AG04450 (cell line): Measurements from ENCODE around the gene UNC5C. TPM values are rescaled to one million over a fixed set of nuclear protein-coding genes. Genes with fewer than 3 reads are reported as not detected.

Source experiments
- CTCF ChIA-PET: fragments of 300-600, 350-600 bp; formaldehyde crosslinking; extraction: SDS; loops from one replicate; lab custom pipeline; 2022; ENCODE audit warnings: antibody characterized with exemption, inconsistent platforms; lab: Charles Lee
- POLR2A ChIA-PET: fragments of 350-600 bp; formaldehyde crosslinking; extraction: SDS; loops from one replicate; lab custom pipeline; 2021; ENCODE audit warnings: antibody characterized with exemption, inconsistent platforms; lab: Yijun Ruan, JAX
- DNase-seq: peaks from one replicate; pipeline ENCODE4 v3.0.0-alpha.2; 2011; ENCODE audit warnings: low read depth, low spot score
- H3K27ac ChIP-seq: one replicate; pipeline ENCODE4 v1.5.1; 2012; ENCODE audit warnings: low read depth, low read length, control low read depth
- H3K27me3 ChIP-seq: one replicate; pipeline ENCODE4 v1.6.0; 2012; ENCODE audit warnings: low read length; ENCODE audit not compliant: control insufficient read depth, insufficient read depth
- H3K4me3 ChIP-seq: 2 replicates; pipeline ENCODE4 v1.5.1; 2011; ENCODE audit warnings: mild to moderate bottlenecking, low read depth, low read length, control low read depth
- H3K9me3 ChIP-seq: 2 replicates; pipeline ENCODE4 v1.5.1; 2012; ENCODE audit warnings: low read length; ENCODE audit not compliant: control insufficient read depth, insufficient read depth
- CTCF ChIP-seq: IDR thresholded peaks from 2 replicates; pipeline ENCODE4 v1.5.1; 2011; ENCODE audit warnings: low read depth, low read length, control low read depth, inconsistent platforms
- polyA plus RNA-seq: library from polyadenylated mRNA; depleted of rRNA; stranded (reverse); fragments of >200 nt; gene quantifications from 2 replicates; pipeline ENCODE4 v1.2.3, GENCODE V29; 2011

Gene UNC5C
- polyA plus RNA-seq, 1 experiment, result 0.07 TPM

- no peaks in the 10 kb centered on the region for H3K27me3 ChIP-seq
- no peak for DNase-seq
- no peak overlapping the region for H3K27ac ChIP-seq
- no peak overlapping the region for H3K4me3 ChIP-seq
- H3K9me3 ChIP-seq, result no peaks in the 10 kb centered on the region
- POLR2A ChIA-PET, result no interaction called here
- TF ChIP-seq CTCF, result no peak
- CTCF ChIA-PET, result no interaction called here
Measured at GRCh38 chr4:95360256-95360903, 188.4 kb downstream of the UNC5C start.

GRCh38 chr4:95358421-95358820, 190.4 kb downstream of the UNC5C start:
- POLR2A ChIA-PET, result no interaction called here
- CTCF ChIA-PET, result no interaction called here
- no peak overlapping the region for H3K4me3 ChIP-seq
- H3K27me3 ChIP-seq, result no peaks in the 10 kb centered on the region
- no peak for TF ChIP-seq CTCF
- DNase-seq, result no peak
- H3K9me3 ChIP-seq, result no peaks in the 10 kb centered on the region
- H3K27ac ChIP-seq, result no peak overlapping the region

GRCh38 chr4:95355021-95355420, 193.8 kb downstream of the UNC5C start:
- Histone ChIP-seq H3K27me3 (no peaks in the 10 kb centered on the region), H3K9me3 (no peaks in the 10 kb centered on the region), H3K27ac (no peak overlapping the region), H3K4me3 (no peak overlapping the region)
- POLR2A ChIA-PET, result no interaction called here
- no peak for TF ChIP-seq CTCF
- CTCF ChIA-PET, result no interaction called here
- DNase-seq, result no peak

GRCh38 chr4:95348418-95348817, 200.4 kb downstream of the UNC5C start:
- CTCF ChIA-PET, result no interaction called here
- Histone ChIP-seq H3K27me3 (no peaks in the 10 kb centered on the region), H3K4me3 (no peak overlapping the region), H3K9me3 (no peaks in the 10 kb centered on the region), H3K27ac (no peak overlapping the region)
- POLR2A ChIA-PET, result no interaction called here
- DNase-seq, result no peak
- no peak for TF ChIP-seq CTCF

- CTCF ChIA-PET, result no interaction called here
- DNase-seq, result no peak
- no peak for TF ChIP-seq CTCF
Measured at GRCh38 chr4:95343235-95343634, 205.5 kb downstream of the UNC5C start.

More at GRCh38 chr4:95343235-95343634, 205.5 kb downstream of the UNC5C start:
- Histone ChIP-seq H3K27me3 (no peaks in the 10 kb centered on the region), H3K4me3 (no peak overlapping the region), H3K27ac (no peak overlapping the region), H3K9me3 (no peaks in the 10 kb centered on the region)
- POLR2A ChIA-PET, result no interaction called here
